ENCODE data around the gene TMED10. TPM values are rescaled to one million over a fixed set of nuclear protein-coding genes. Genes with fewer than 3 reads are reported as not detected.

The TMED10 gene
- polyA plus RNA-seq, 1 of the 3 experiments (the other 2 are of a cell fraction), result 168 TPM

GRCh38 chr14:75190023-75190422 lies 13.6 kb upstream of the TMED10 start:
- H3K4me3 ChIP-seq (ENCODE audit: low read depth in 2 of 2, low read length in 1 of 2), result no peak overlapping the region
- no peak for TF ChIP-seq TCF12 (IDR thresholded peaks at IDR 0.05)
- no peak for TF ChIP-seq TEAD4 (IDR thresholded peaks at IDR 0.05; ENCODE audit: borderline replicate concordance, insufficient read depth)
- TF ChIP-seq MAX (IDR thresholded peaks at IDR 0.05; ENCODE audit: low read depth), result no peak
- TF ChIP-seq PBX3 (IDR thresholded peaks at IDR 0.05), result no peak
- no peak for TF ChIP-seq CHD2 (IDR thresholded peaks at IDR 0.05; ENCODE audit: low read length, partially characterized antibody)
- no peak for TF ChIP-seq RXRA (IDR thresholded peaks at IDR 0.05; ENCODE audit: borderline replicate concordance, low read depth)
- no peaks in the 10 kb centered on the region for H3K4me1 ChIP-seq (ENCODE audit: control insufficient read depth in 1 of 2, insufficient read depth in 2 of 2, low read depth in 1 of 2, low read length in 1 of 2)
- H3K27me3 ChIP-seq (ENCODE audit: insufficient read depth), result no peaks in the 10 kb centered on the region
- 95% methylated on average over 4 of the region's 4 CpGs for WGBS (ENCODE audit: low lambda C conversion rate)
- no peak overlapping the region for H3K9ac ChIP-seq
- ChIA-PET POLR2A (interaction anchor here (0.6 kb wide), 1 partner anchor 145 kb away, joined by 4 read pairs; no protein-coding TSS in a partner anchor), CTCF (no interaction called here)
- no peak overlapping the region for H2AFZ ChIP-seq (ENCODE audit: low read depth)
- no peaks in the 10 kb centered on the region for H3F3A ChIP-seq (replicated peaks; ENCODE audit: insufficient read depth)
- no peaks in the 10 kb centered on the region for H3K36me3 ChIP-seq (replicated peaks in 1 of 2; ENCODE audit: control insufficient read depth in 1 of 2, insufficient read depth in 2 of 2, low read length in 1 of 2)
- no peaks in the 10 kb centered on the region for H3K9me3 ChIP-seq
- H4K20me1 ChIP-seq (ENCODE audit: insufficient read depth), result no peaks in the 10 kb centered on the region
- no peaks in the 10 kb centered on the region for H3K9me2 ChIP-seq
- no peak overlapping the region for H3K4me2 ChIP-seq
- no peak for DNase-seq
- no peak overlapping the region for H3K27ac ChIP-seq (ENCODE audit: low read depth in 2 of 2, low read length in 1 of 2)
- no peaks in the 10 kb centered on the region for H3K79me2 ChIP-seq (ENCODE audit: insufficient read depth)

- CTCF ChIA-PET, result interaction anchor here (0.7 kb wide), 1 partner anchor 88 kb away, joined by 3 read pairs; no protein-coding TSS in a partner anchor
- Histone ChIP-seq H4K20me1 (ENCODE audit: insufficient read depth) (no peaks in the 10 kb centered on the region), H2AFZ (ENCODE audit: low read depth) (no peak overlapping the region), H3K9me3 (no peaks in the 10 kb centered on the region), H3K4me1 (ENCODE audit: control insufficient read depth in 1 of 2, insufficient read depth in 2 of 2, low read depth in 1 of 2, low read length in 1 of 2) (0 out of 4 replicates have a peak, but pooled peaks cover 0 to 4% of the 10 kb centered on the region in 2 experiments), H3K27ac (ENCODE audit: low read depth in 2 of 2, low read length in 1 of 2) (no peak overlapping the region), H3K79me2 (ENCODE audit: insufficient read depth) (no peaks in the 10 kb centered on the region), H3K9ac (no peak overlapping the region), H3K9me2 (no peaks in the 10 kb centered on the region), H3K27me3 (ENCODE audit: insufficient read depth) (no peaks in the 10 kb centered on the region), H3F3A (replicated peaks; ENCODE audit: insufficient read depth) (peaks cover 5% of the 10 kb centered on the region), H3K4me2 (no peak overlapping the region), H3K36me3 (replicated peaks in 1 of 2; ENCODE audit: control insufficient read depth in 1 of 2, insufficient read depth in 2 of 2, low read length in 1 of 2) (no peaks in the 10 kb centered on the region), H3K4me3 (ENCODE audit: low read depth in 2 of 2, low read length in 1 of 2) (no peak overlapping the region)
- POLR2A ChIA-PET, result no interaction called here
- WGBS (ENCODE audit: low lambda C conversion rate), result 73% methylated on average over 7 of the region's 7 CpGs
- TF ChIP-seq MEF2A (IDR thresholded peaks at IDR 0.05; ENCODE audit: borderline replicate concordance, low read depth) (no peak), TCF12 (IDR thresholded peaks at IDR 0.05) (no peak), REST (IDR thresholded peaks at IDR 0.05; ENCODE audit: low read depth, low read length) (no peak), RAD21 (IDR thresholded peaks at IDR 0.05; ENCODE audit: low read length) (no peak)
- no peak for DNase-seq
These were observed 12.3 kb upstream of the TMED10 start for GRCh38 chr14:75188520-75189268.
